Measurements from ENCODE around the gene ZNF407. TPM values are rescaled to one million over a fixed set of nuclear protein-coding genes. Genes with fewer than 3 reads are reported as not detected.

The ZNF407 gene
- total RNA-seq, 1 experiment from 2014 or later = 7.6 TPM

- ChIA-PET RAD21 (ENCODE audit: low non-redundant PET in 1 of 2, low total read pairs in 2 of 2, uncharacterized antibody in 2 of 2, unreplicated experiment in 2 of 2) (no interaction called here), CTCF (no interaction called here), POLR2A (no interaction called here)
- TF ChIP-seq POLR2AphosphoS5 (IDR thresholded peaks at IDR 0.05; ENCODE audit: low read depth, low read length) (no peak), SP1 (IDR thresholded peaks at IDR 0.05; ENCODE audit: low read depth) (no peak), POLR2A (IDR thresholded peaks at IDR 0.05; ENCODE audit: borderline replicate concordance, extremely low read depth, insufficient read depth, insufficient read length) (no peak), SRF (IDR thresholded peaks at IDR 0.05; ENCODE audit: low read depth) (no peak), EZH2 (IDR thresholded peaks at IDR 0.05) (no peak), ELF1 (IDR thresholded peaks at IDR 0.05; ENCODE audit: borderline replicate concordance, low read depth) (no peak), REST (IDR thresholded peaks at IDR 0.05; ENCODE audit: low read depth) (no peak), ATF3 (IDR thresholded peaks at IDR 0.05) (no peak), RAD21 (IDR thresholded peaks at IDR 0.05; ENCODE audit: low read depth) (no peak), YY1 (IDR thresholded peaks at IDR 0.05; ENCODE audit: extremely low read depth, insufficient replicate concordance, low read depth, low read length) (no peak)
- Histone ChIP-seq H3K9me3 (ENCODE audit: control insufficient read depth in 1 of 2, insufficient read depth in 1 of 2, low read depth in 1 of 2, low read length in 2 of 2) (no peaks in the 10 kb centered on the region), H4K20me1 (ENCODE audit: insufficient read depth) (no peaks in the 10 kb centered on the region), H3K36me3 (ENCODE audit: control insufficient read depth in 1 of 2, insufficient read depth in 2 of 2, low read length in 2 of 2) (no peaks in the 10 kb centered on the region), H2AFZ (ENCODE audit: low read depth, low read length, poor library complexity, severe bottlenecking) (no peak overlapping the region), H3K9ac (ENCODE audit: low read length) (no peak overlapping the region), H3K79me2 (ENCODE audit: insufficient read depth, low read length) (0 out of 2 replicates have a peak, but pooled peaks cover 4% of the 10 kb centered on the region), H3K9me2 (ENCODE audit: insufficient read depth) (no peaks in the 10 kb centered on the region), H3K4me3 (replicated peaks in 1 of 2; ENCODE audit: low read depth in 1 of 2, low read length in 2 of 2) (no peak overlapping the region), H3K4me1 (ENCODE audit: control insufficient read depth in 1 of 2, insufficient read depth in 2 of 2, low read length in 2 of 2) (no peaks in the 10 kb centered on the region), H3K27ac (ENCODE audit: low read depth, low read length) (no peak overlapping the region), H3K27me3 (ENCODE audit: insufficient read depth, low read length) (no peaks in the 10 kb centered on the region), H3K4me2 (ENCODE audit: low read length) (no peak overlapping the region)
- intact Hi-C loops (cut with micrococcal nuclease) = loop anchor here (10.0 kb wide), 1 partner anchor 1100 kb away; no protein-coding TSS in a partner anchor
- no TSS peak for BruUV-seq (replicated peaks)
- DNase-seq (ENCODE audit: low read depth, low spot score) = no peak
- no peak for ATAC-seq
These were observed 27.5 kb downstream of the ZNF407 start for GRCh38 chr18:74625157-74625556.
